Peyer's patch (tissue), 4 donors: Measurements from ENCODE around the gene PPP1R16B. TPM values are rescaled to one million over a fixed set of nuclear protein-coding genes. Genes with fewer than 3 reads are reported as not detected.
A peak's percentile ranks its signal among the peaks of the same experiment; 100 is the strongest.

Source experiments
- DNase-seq, 3 donors: peaks; one replicate each; pipeline ENCODE4 v3.0.0-alpha.2; 2017 to 2019
- H3K27ac ChIP-seq, 4 donors: fragments of 200-600 bp; sonication (generic); one replicate each; pipeline ENCODE4 v1.5.1; 2016 to 2019
- H3K27me3 ChIP-seq, 2 donors: fragments of 200-600 bp; sonication (generic); one replicate each; pipeline ENCODE4 v1.5.1; 2019
- H3K36me3 ChIP-seq, 3 donors: fragments of 200-600 bp; sonication (generic); one replicate each; pipeline ENCODE4 v1.5.1; 2016 to 2019
- H3K4me1 ChIP-seq, 4 donors: fragments of 200-600 bp; sonication (generic); one replicate each; pipeline ENCODE4 v1.5.1; 2016 to 2019
- H3K4me3 ChIP-seq, 4 donors: fragments of 200-600 bp; sonication (generic); 1 replicate in 3 of 4; 2 replicates in 1 of 4; pipeline ENCODE4 v1.5.1; 2016 to 2019; ENCODE audit warnings: mild to moderate bottlenecking in 1 of 4
- H3K9me3 ChIP-seq, 4 donors: fragments of 200-600 bp; sonication (generic); one replicate each; pipeline ENCODE4 v1.5.1; 2016 to 2019; ENCODE audit warnings: mild to moderate bottlenecking in 1 of 4
- POLR2A ChIP-seq, 2 donors: fragments of 450-650 bp; IDR thresholded peaks; one replicate each; pipeline ENCODE4 v1.5.1; 2017; ENCODE audit warnings: antibody characterized with exemption in 2 of 2, mild to moderate bottlenecking in 2 of 2, moderate library complexity in 2 of 2
- total RNA-seq, 4 donors: library from RNA; depleted of rRNA; stranded (reverse); fragments of >200 nt; gene quantifications; one replicate each; pipeline ENCODE4 v1.1.0, GENCODE V29; 2016
- TF ChIP-seq, protein P1 (sequence below), 6 experiments: fragments of 450-650 bp in 4 of 6; fragments of 200-600 bp in 2 of 6; sonication (generic) in 1 of 6; IDR thresholded peaks; one replicate each; pipeline ENCODE4 v1.5.1; 2017 to 2019; ENCODE audit warnings: antibody characterized with exemption in 6 of 6, mild to moderate bottlenecking in 3 of 6, moderate library complexity in 1 of 6

PPP1R16B gene
- total RNA-seq, 4 donors from 2014 or later = 3.2 to 41.3 (median 7.2) TPM

DNA sequence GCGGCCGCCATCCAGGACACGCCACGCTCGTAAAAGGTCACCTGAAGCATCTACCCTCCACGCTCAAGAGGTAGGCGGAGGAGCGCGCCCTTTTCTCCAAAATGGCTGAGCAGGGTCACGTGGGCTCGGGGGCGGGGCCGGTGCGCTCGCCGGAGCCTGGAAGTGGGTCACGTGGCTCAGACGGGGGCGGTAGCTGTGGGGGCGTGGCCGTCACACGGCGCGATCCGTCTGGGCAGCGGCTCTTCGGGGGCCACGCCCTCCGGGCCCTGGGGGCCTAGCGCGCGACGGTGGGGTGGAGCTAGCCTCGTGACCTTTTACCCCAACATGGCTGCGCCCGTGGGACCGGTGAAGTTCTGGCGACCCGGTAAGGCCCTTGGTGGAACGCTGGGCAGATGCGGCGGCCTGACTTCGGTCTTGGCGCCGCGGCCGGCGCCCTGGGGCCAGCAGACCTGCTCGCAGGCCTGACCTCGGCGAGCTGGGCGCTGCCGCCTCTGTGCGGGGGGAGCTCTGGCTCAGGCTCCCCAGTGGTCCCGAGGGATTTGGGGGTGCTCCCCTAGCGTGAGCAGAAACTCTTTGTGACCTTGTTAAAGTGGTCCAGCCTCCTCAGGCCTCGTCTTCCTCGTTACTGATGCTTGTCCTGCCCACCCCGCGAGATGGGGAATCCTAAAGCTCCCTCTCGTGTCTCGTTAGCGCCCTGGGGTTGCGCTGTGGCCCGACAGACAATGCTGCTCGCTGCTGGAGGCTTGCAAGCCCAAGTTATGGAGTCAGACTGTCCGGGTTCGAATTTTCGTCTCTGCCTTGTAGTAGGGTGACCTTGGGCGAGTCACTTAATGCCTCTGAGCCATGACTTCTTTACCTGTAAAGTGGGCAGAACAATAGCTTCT, 156.8 kb downstream of the PPP1R16B start, which contains the start of gene DHX35:
DHX35 (plus strand) TSS at position 301 of the 884 bp plus-strand sequence; CDS start at position 325, 24 bp downstream.
- Histone ChIP-seq H3K27ac (peak within 1 kb of the TSS; percentile 88 to 95 (median 94)), H3K9me3 (no peaks in the 10 kb centered on the region), H3K4me1 (peaks cover 0 to 10% (median 3%) of the 10 kb centered on the region in 4 donors), H3K4me3 (peak within 1 kb of the TSS; percentile 83 to 99 (median 96)), H3K27me3 (no peaks in the 10 kb centered on the region), H3K36me3 (no peaks in the 10 kb centered on the region)
- TF ChIP-seq POLR2A (IDR thresholded peaks at IDR 0.05) = peak; percentile 43 to 46
- TF ChIP-seq, protein P1, sequence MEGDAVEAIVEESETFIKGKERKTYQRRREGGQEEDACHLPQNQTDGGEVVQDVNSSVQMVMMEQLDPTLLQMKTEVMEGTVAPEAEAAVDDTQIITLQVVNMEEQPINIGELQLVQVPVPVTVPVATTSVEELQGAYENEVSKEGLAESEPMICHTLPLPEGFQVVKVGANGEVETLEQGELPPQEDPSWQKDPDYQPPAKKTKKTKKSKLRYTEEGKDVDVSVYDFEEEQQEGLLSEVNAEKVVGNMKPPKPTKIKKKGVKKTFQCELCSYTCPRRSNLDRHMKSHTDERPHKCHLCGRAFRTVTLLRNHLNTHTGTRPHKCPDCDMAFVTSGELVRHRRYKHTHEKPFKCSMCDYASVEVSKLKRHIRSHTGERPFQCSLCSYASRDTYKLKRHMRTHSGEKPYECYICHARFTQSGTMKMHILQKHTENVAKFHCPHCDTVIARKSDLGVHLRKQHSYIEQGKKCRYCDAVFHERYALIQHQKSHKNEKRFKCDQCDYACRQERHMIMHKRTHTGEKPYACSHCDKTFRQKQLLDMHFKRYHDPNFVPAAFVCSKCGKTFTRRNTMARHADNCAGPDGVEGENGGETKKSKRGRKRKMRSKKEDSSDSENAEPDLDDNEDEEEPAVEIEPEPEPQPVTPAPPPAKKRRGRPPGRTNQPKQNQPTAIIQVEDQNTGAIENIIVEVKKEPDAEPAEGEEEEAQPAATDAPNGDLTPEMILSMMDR (IDR thresholded peaks at IDR 0.05) = peak in 3 of 6 experiments; percentile 14 to 33 (median 23)
- peak; percentile 97 to 99 (median 99) for DNase-seq

DNA sequence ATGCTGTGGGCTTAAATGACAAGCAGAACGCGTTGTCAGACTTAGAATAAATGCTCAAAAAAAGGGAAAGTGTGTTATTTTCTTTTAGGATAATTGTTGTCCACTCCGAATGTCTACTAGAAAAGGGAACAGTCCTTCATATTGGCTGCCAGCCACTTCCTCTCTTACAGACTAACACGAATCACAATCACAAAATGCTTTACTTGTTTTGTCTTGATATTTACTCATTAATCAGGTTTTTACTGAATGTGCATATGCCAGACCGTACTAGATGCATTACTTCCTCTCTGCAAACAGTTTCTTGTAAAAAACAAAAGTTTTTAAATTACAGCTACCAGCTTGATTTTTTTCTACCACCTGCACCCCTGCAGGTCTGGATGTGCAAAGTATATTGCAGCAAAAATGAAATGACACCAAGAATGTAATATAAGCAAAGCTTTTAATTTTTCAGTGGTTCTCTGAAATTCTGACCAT, 157.5 kb downstream of the PPP1R16B start:
- no peaks in the 10 kb centered on the region for H3K27me3 ChIP-seq
- no peak for DNase-seq

DNA sequence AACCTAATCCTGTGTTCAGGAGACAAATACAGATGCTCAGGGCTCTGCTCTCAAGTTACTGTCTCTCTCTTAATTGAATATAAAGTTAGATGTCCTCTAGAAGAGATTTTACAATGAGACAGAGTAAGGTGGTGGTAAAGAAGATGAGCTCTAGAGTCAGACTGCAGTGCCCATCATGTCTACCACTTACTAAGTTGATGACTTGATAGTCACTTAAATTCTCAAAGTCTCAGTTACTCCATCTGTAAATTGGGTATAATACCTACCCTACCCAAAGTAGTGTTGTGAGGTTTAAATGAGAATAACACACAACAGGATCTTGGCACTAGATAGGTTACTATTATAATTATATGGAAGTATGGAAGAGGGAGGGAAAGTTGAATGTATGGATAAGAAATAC, 158.2 kb downstream of the PPP1R16B start:
- H3K4me1 ChIP-seq = peaks cover 0 to 18% (median 3%) of the 10 kb centered on the region in 4 donors
- H3K9me3 ChIP-seq = no peaks in the 10 kb centered on the region
- H3K27me3 ChIP-seq = no peaks in the 10 kb centered on the region
- H3K36me3 ChIP-seq = no peaks in the 10 kb centered on the region
- no peak overlapping the region for H3K27ac ChIP-seq
- no peak for DNase-seq
- TF ChIP-seq, protein P1 (IDR thresholded peaks at IDR 0.05) = no peak
- no peak for TF ChIP-seq POLR2A (IDR thresholded peaks at IDR 0.05)
- no peak overlapping the region for H3K4me3 ChIP-seq

More for the DNA sequence above, 157.5 kb downstream of the PPP1R16B start:
- H3K4me1 ChIP-seq = peaks cover 0 to 10% (median 3%) of the 10 kb centered on the region in 4 donors
- H3K4me3 ChIP-seq = peak overlapping the region; percentile 83 to 99 (median 96)
- H3K36me3 ChIP-seq = no peaks in the 10 kb centered on the region
- no peak for TF ChIP-seq POLR2A (IDR thresholded peaks at IDR 0.05)
- TF ChIP-seq, protein P1 (IDR thresholded peaks at IDR 0.05) = peak in 2 of 6 experiments; percentile 14 to 18
- H3K9me3 ChIP-seq = no peaks in the 10 kb centered on the region
- H3K27ac ChIP-seq = peak overlapping the region; percentile 88 to 95 (median 94)

DNA sequence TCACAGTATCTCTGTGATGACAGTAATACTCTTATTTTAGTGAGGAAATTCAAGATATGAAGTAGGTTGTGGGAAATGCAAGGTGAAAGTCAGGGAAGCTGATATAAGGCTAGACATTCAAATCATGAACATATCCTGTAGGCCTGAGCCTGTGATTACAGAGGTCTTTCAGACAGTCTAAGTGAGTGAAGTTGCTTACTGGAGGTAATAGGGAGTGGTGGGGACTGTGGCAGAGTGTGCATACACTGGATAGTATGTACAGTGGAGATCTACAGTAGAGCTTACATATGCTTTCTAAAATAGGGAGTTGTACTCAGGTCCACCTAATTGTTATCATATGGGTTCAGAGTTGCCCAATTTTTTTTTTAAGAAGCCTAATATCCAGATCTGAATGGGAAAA, 159.8 kb downstream of the PPP1R16B start:
- Histone ChIP-seq H3K4me3 (no peak overlapping the region), H3K27me3 (no peaks in the 10 kb centered on the region), H3K4me1 (peaks cover 0 to 25% (median 3%) of the 10 kb centered on the region in 4 donors), H3K27ac (no peak overlapping the region), H3K36me3 (no peaks in the 10 kb centered on the region), H3K9me3 (no peaks in the 10 kb centered on the region)
- TF ChIP-seq, protein P1 (IDR thresholded peaks at IDR 0.05) = no peak
- DNase-seq = no peak

DNA sequence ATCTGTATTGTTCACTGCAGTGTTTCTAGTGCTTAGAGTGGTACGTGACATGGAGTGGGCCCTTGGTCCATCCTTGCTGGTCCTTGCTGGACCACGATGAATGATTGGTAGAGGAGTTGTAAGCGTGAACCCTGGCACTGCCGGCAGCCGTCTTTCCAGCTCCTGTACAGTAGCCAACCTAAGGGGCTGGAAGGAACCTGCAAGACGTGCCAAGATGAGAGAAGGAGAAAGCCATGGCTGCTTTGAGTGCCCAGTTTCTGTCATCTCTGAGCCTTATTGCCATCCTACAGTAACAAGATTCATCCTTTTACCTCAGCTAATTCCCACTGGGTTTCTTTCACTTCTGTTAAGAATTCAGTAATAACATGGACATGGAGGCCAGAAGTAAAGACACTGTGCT, 162.6 kb downstream of the PPP1R16B start:
- H3K27ac ChIP-seq = peak overlapping the region in 1 of 4 donors; percentile 77

More for the DNA sequence above, 162.6 kb downstream of the PPP1R16B start:
- Histone ChIP-seq H3K27me3 (no peaks in the 10 kb centered on the region), H3K4me1 (peaks cover 0 to 21% (median 0%) of the 10 kb centered on the region in 4 donors), H3K4me3 (no peak overlapping the region), H3K9me3 (no peaks in the 10 kb centered on the region), H3K36me3 (peaks cover 0 to 18% (median 0%) of the 10 kb centered on the region in 3 donors)
- TF ChIP-seq, protein P1 (IDR thresholded peaks at IDR 0.05) = no peak
- TF ChIP-seq POLR2A (IDR thresholded peaks at IDR 0.05) = no peak
- no peak for DNase-seq
